HG02938 (cell line): ENCODE data around the gene TMCC1.
"Not testable (repeated sequence)": the region's sequence is repeated elsewhere in the genome, so short reads cannot be mapped to it uniquely, and the experiment has no call there.

Experiments used
- ATAC-seq: cut with Tn5 transposase; IDR thresholded peaks from one replicate; pipeline ENCODE4 v1.9.1; 2021; ENCODE audit warnings: mild to moderate bottlenecking, moderate library complexity; ENCODE audit not compliant: unreplicated experiment

TMCC1 gene

GRCh38 chr3:129892857-129893580 lies 492 bp downstream of the TMCC1 start:
- peak; percentile 55 for ATAC-seq

DNA sequence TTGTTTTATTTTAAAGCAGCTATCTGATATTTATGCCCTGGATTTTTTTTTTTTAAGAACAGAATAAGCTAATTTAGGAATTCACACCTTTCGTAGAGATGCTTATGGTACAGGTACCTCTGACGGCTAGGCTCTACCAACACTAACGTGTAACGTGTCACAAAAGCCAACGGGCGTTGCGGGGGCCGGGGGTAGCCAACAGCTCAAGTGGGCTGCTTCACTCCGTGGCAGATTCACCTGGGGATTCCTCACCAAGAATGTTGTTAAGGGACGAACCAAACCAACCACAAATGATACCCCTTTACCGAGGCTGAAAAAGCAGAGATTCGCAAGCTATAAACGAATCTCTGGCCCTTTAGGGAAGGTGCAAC lies 1.0 kb downstream of the TMCC1 start:
- ATAC-seq: no peak

GRCh38 chr3:129890891-129891290 lies 2.6 kb downstream of the TMCC1 start:
- ATAC-seq: no peak

- no peak for ATAC-seq
Observed at GRCh38 chr3:129890125-129890524, 3.4 kb downstream of the TMCC1 start.

DNA sequence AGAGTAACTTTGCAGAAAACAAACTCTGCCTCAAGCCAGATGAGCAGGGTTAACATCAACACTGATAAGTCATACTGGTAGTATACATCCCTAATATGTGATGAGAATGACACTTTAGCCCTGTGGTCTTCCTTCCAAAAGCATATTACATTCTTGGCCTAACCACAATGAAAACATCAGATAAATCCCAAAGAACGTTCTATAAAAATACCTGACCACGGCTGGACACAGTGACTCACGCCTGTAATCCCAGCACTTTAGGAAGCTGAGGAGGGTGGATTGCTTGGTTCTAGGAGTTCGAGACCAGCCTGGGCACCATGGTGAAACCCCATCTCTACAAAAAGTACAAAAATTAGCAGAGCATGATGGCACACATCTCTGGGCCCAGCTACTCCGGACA lies 4.7 kb downstream of the TMCC1 start:
- ATAC-seq: no peak

DNA sequence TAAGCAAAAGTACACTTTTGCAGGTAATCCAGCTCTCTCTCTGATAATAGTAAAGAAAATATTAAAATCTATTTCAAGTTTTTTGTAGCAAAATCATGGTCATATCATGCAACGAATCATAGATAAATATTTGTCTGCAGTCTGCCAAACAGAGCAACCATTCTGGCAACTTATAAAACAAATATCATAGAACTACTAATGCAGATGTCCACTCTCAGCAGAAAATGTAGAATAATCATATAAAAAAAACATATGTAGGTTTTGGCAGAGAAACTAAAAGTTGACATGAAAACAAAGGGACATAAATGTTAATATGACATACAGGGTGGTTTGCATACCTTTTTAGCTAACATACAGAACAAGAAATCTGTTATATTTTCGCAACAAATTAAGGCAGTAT lies 12.2 kb downstream of the TMCC1 start:
- no peak for ATAC-seq

- ATAC-seq: no peak
Observed at GRCh38 chr3:129878355-129878754, 15.2 kb downstream of the TMCC1 start.

GRCh38 chr3:129874479-129874878 lies 19.0 kb downstream of the TMCC1 start:
- ATAC-seq: not testable (repeated sequence)

GRCh38 chr3:129868912-129869311 lies 24.6 kb downstream of the TMCC1 start:
- no peak for ATAC-seq

DNA sequence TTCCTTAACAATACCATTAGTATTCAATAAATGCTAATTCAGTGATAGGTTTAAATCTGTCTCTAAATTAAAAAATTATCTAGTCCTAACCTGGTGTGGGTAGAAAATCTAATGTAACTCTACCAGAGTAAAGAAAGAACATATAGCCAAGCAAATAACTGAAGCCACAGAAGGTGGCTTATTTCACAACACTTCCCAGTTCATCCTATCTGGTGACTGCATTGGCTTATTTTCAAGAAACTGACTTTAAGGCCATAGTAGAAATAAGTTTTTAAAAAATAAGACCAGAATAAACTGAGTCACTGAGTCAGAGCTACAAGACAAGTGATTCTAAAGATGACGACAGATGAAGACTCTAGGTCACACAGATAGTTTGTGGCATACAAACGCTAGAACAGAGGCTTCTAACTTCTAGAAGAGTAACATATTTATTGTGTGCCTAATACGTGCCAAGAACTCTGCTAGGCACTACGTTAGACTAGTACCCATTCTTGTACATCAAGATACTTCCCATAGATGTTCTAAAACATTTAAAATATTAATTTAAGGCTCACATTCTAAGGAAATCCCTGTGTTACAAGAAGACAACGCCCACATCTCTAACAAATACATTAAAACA lies 25.9 kb downstream of the TMCC1 start:
- no peak for ATAC-seq

DNA sequence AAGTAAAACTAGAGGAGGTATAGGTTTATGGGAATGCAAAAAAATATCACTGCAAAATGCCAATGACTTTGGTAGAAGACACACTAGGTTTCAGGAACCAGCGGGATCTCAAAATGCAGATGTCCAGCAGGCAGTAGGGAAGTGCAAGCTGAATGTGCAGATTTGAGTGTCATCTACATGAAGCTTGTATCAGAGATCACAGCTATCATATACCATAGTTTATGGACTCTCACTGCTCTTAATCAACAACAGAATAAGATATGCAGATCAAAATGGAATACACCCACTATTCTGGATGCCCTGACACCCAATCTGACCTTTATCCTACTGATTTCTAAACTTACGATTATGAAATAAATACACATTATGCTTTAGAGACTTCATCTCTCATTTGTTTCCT lies 27.7 kb downstream of the TMCC1 start:
- ATAC-seq: no peak

DNA sequence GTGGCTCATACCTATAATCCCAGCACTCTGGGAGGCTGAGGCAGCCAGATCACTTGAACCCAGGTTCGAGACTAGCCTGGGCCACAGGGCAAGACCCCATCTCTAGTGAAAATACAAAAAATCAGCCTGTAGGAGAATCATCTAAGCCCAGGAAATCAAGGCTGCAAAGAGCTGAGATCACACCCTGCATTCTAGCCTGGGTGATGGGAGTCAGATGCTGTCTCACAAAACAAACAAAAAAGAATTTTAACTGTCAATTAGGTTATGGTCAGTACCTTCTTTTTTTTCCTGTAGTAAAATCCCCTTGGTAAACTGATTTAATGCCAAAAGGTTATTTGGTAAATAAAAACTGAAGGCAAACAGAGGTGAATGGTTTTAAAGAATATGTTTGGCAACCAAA lies 29.0 kb downstream of the TMCC1 start:
- ATAC-seq: no peak

DNA sequence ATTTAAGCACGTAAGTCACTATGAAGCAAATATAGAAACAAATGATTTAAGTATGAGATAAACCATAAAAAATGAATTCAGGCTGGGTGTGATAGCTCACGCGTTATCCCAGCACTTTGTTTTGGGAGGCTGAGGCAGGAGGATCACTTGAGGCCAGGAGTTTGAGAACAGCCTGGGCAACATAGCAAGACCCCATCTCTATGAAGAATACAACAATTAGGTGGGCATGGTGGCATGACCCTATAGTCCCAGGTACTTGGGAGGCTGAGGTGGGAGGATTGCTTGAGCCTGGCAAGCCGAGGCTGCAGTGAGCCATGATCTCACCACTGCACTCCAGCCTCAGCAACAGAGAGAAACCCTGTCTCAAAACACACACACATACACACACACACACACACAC lies 34.2 kb downstream of the TMCC1 start:
- ATAC-seq: no peak

GRCh38 chr3:129857899-129858298 lies 35.6 kb downstream of the TMCC1 start:
- ATAC-seq: no peak

DNA sequence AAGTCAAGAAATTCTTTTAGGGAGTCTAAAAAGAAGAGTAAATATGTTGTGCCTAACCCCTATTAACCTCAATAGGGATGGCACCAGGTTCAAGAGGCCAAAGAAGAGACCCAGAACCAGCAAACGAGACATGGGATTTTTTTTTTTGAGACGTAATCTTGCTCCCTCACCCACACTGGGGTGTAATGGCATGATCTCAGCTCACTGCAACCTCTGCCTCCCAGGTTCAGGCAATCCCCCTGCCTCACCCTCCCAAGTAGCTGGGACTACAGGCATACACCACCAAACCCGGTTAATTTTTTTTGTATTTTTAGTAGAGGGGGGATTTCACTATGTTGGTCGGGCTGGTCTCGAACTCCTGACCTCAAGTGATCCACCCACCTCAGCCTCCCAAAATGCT lies 36.7 kb downstream of the TMCC1 start:
- ATAC-seq: not testable (repeated sequence)

DNA sequence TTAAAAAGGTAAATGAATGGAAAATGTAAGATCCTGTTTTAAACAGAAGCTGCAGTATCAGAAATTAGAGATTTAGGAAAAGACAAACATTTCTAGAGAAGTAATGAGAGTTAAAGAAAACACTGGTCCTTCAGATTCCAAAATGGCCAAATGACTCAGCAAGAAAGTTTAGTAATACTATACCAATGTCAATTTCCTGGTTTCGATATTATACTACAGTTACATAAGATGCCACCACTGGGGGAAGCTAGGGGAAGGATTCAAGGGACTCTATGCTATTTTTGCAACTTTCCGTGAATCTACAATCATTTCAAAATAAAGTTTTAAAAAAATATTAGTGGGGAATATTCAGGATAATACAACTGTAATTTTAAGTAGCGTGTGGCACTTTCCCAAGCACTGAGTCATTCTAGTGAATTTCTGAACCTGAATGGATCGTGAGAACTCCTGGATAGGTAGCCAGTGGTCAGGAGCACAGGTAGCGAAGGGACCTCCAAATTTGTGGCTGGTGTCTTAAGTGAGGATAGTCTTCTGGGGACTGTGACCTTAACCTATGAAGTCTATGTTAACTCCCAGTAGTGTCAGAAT lies 37.6 kb downstream of the TMCC1 start:
- no peak for ATAC-seq

- ATAC-seq: no peak
Observed at GRCh38 chr3:129855170-129855831, 38.2 kb downstream of the TMCC1 start.

- no peak for ATAC-seq
Observed at GRCh38 chr3:129854460-129854859, 39.1 kb downstream of the TMCC1 start.

GRCh38 chr3:129845956-129846355 lies 47.6 kb downstream of the TMCC1 start:
- no peak for ATAC-seq

- ATAC-seq: no peak
Observed at GRCh38 chr3:129840707-129841360, 52.7 kb downstream of the TMCC1 start.

- no peak for ATAC-seq
Observed at GRCh38 chr3:129838086-129838485, 55.4 kb downstream of the TMCC1 start.
